ELF-1 (cell line): ENCODE results near the gene PLD5.
"Not testable (repeated sequence)": the region's sequence is repeated elsewhere in the genome, so short reads cannot be mapped to it uniquely, and the experiment has no call there.

ENCODE experiments used
- DNase-seq: peaks from one replicate; pipeline ENCODE4 v3.0.0-alpha.2; 2016; ENCODE audit warnings: low read depth, low spot score

Gene PLD5

DNA sequence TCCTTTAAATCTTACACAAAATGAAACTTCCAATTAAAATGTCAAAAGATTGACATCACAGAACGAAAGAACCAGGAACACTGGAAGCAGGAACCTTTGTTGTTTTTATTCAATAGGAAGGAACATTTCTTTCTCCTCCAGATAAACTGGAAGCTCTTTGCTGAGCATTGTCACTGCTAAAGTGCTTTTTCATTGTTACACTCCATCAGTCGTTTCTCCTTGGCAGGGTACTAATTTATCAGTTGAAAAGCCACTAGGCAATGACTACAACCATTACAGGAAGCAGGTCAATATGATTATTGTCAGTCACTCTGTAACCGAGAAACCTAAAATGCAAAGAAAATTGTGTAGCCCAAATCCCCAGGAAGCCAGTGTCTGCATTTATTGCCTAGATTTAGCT is 362.4 kb downstream of the PLD5 start:
- no peak for DNase-seq

- DNase-seq, result no peak
These were observed 377.2 kb downstream of the PLD5 start for GRCh38 chr1:242147096-242147976.

- no peak for DNase-seq
These were observed 377.8 kb downstream of the PLD5 start for GRCh38 chr1:242146652-242147051.

DNA sequence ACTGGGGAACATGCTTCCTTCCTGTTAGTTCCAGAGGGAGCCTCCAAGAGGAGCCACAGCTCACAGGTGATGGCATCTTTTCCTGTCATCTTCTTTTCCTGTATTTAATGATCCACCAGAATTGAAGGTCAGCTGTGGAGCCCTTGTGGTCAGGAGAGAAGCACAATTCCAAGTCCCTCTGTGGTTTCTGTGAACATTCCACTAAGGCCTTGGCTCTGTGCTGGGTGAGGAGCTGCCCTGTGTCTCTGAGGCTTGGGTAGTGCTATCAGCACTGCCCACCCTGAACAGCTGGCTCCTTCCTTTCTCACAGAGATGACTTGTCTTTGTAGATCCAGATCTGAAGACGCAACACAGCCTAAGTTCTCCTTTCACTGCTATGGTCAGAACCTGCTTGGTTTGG is 383.7 kb downstream of the PLD5 start:
- DNase-seq, result no peak

- no peak for DNase-seq
These were observed 384.5 kb downstream of the PLD5 start for GRCh38 chr1:242139986-242140385.

DNA sequence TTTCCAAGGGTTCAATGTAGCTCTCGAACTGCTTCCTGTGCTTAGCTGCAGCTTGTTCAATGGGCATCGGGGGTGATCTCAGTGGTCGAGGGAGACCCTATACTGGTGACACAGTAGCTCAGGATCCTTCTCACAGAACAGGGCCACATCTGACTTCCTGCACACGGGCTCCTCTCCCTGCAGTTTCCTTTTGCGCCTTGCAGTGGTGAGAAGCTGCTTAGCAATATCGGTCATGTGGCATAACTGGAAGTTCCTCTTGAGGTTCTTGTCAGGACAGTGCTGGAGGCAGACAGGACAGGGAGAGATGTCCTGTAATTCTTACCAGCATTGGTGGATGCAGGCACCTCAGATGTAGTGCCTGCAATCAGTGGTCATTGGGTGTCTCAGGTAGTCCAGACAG is 385.1 kb downstream of the PLD5 start:
- DNase-seq, result no peak

DNA sequence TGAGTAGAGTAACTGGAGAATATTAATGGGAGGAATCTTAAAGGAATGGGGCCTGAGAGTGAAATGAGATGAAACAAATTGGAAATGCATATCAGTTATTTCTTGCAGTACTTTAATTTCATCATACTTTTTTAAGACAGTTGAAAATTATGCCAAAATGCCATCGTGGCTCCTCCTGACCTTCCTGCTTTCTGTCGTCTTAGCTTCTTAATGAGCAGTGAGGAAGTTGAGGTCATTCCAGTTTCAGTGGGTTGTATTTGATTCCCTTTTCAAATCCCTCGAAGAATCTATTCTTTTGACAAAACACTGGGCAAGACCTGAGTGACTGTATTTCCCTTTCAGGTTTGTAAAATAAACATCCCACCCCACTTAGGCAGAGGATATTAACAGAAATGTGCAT is 390.7 kb downstream of the PLD5 start:
- DNase-seq, result no peak

GRCh38 chr1:242133351-242133750 is 391.1 kb downstream of the PLD5 start:
- no peak for DNase-seq

DNA sequence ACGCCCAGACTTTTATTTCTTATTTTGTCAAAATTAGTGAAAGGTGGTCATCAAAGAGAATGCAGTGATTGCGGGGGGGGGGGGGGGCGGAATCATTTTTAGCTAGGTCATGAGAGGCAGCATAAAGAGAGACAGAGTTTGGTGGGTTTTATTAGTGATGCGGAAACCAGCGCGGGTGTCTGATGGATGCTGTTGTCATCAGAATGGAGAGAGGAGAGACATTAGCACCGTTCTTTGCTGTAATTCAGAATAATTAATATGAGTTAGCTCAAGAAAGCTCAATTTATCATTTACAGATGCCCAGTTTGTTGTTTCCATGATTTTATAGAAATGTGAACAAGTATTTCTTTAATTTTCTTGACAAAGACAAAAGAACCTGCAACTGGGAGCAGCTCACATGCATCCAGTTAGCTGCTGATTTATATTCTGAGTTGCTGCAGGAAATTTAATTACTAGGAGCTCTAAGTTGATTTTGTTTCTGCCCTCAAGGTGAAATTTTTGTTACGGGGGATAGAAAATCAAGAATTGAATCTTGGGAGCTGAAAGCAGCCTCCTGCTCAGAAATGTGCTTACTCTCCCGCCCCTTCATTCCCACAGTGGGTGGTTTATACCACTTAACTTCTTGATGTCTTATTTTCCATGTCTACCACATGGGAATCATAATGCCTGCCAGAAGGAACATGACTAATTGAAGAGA is 392.2 kb downstream of the PLD5 start:
- DNase-seq, result no peak

DNA sequence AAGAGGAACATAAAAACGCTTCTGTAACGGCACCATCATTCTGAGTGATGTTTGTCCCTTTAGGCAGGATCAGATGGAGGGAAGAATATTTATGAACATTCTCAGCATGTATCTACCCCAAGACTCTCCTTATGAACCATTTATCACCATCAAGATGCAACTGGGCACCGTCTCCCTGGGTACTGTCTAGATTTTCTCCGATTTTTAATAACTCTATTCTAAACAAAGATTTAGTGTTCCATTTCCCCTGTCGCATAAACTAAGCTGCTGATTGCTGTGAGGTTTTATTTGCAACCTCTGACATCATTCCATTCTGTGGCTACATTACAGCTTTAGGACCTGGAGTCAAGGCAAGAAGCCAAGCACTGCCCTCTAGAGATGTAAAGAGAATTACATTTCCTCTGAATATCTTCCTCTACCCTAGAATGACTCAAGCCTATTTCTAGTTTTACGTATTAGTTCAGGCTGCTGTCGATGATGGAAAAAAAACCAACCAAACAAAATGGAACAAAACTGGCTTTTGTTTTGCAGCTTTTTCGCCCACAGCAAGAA is 395.5 kb downstream of the PLD5 start:
- DNase-seq, result no peak

DNA sequence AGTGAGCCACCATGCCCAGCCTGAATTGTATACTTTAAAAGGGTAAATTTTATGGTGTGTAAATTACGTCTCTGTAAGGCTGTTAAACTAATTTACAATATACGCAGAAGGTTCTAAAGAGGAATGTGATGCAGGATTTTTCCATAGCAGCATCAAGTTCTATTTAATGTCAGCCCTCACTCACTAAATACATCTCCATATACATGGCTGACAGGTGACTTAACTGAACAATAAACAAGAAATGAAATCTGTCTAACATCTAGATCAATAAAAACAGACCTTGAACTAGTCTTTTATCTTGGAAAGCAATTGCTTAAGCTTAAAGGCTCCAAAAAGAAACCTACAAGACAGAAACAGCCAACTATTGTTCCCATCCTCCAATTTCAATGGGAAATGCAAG is 404.1 kb downstream of the PLD5 start:
- DNase-seq, result no peak

DNA sequence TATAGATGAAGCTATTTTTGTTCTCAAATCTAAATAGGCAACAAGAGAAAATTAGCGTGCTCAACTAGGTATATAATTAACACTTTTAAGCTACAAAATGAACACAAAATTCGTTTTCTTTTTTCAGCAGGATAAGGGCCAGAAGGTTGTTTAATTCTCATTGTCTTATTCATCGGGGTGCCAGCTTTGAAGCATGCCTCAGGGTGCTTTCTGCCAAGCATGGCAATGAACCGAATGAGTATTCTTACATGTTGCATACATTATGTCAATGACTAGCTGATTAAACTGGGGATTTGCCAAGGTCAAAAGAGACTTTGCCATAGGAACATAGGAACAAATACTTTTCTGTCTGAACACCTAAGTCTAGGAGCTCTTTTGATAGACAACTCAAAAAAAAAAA is 423.6 kb downstream of the PLD5 start:
- DNase-seq, result no peak

DNA sequence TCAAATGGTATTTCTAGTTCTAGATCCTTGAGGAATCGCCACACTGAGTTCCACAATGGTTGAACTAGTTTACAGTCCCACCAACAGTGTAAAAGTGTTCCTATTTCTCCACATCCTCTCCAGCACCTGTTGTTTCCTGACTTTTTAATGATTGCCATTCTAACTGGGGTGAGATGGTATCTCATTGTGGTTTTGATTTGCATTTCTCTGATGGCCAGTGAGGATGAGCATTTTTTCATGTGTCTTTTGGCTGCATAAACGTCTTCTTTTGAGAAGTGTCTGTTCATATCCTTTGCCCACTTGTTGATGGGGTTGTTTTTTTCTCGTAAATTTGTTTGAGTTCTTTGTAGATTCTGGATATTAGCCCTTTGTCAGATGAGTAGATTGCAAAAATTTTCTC is 427.2 kb downstream of the PLD5 start:
- DNase-seq, result not testable (repeated sequence)

GRCh38 chr1:242093116-242093515 is 431.4 kb downstream of the PLD5 start:
- DNase-seq, result no peak

DNA sequence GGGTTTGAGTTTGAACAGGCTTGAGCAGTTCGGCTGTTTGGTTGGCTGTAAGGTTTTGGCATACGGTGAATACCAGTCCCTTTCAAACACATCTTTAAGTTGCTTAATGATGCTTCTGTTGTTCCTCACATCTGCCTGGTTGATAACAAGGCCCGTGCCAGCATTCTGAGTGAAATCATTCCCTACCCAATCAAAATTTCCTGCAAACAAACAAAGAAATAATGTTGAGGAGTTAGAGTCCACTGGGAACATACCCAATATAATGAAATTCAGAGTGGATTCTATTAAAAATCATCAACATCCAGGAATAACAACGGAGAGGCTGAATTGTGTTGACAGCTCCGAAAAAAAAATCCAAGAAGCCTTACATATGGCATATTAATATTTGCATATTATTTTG is 434.6 kb downstream of the PLD5 start:
- DNase-seq, result no peak

- DNase-seq, result no peak
These were observed 435.6 kb downstream of the PLD5 start for GRCh38 chr1:242088875-242089274.

DNA sequence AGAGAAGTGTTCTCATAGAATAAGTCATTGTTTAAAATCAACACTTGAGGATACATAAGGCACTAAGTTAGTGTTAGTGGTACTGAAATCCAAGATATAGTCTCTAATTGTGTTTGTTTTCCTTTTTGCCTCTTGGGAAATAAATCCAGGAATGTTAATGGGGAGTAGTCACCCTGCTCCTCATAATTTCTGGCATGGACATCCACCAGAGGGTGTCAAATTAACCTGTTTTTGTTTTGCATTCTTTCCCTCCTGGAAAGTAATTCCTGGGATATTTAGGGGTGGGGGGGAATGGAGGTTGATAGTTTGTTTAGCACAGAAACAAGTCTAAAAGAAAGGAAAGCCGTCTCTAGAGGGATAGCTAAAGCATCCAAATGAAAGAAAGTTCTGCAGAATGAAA is 437.8 kb downstream of the PLD5 start:
- peak; percentile 3 for DNase-seq

DNA sequence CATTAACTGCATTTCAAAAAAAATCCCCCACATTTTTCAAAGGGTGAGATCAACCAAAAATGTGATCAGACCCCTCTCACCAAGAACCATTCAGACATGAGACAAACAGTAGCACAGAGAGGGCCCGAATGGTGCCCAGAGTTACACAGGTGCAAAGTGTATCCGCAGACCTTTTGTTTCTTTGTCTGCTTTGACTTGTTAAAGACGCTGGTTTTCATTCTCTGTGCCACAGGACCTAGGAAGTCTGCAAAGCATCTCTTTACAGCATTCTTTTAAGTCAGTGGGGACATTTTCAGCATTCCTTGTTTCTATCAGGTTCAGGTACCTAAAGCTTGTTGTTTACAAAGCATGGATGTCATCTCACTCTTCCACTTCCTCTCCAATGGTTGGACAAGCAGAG is 438.4 kb downstream of the PLD5 start:
- peak; percentile 46 for DNase-seq

DNA sequence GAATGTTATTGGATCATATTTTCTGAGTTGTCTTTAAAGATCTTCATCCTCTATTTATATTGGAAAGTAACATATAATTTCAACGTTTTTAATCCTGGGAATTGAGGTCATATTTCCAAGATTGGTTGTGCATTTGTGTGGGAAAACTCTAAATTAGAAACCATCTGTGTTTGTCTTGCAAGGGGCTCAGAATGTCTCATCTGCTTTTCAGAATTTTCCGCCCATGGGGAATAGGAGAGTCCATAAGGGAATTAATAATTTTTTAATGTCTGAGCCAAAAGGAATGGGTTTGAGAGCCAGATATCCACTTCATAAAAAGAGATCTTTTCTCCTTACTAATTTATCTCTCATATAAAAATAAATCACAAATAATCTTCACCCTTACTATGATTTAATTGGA is 440.8 kb downstream of the PLD5 start:
- no peak for DNase-seq

DNA sequence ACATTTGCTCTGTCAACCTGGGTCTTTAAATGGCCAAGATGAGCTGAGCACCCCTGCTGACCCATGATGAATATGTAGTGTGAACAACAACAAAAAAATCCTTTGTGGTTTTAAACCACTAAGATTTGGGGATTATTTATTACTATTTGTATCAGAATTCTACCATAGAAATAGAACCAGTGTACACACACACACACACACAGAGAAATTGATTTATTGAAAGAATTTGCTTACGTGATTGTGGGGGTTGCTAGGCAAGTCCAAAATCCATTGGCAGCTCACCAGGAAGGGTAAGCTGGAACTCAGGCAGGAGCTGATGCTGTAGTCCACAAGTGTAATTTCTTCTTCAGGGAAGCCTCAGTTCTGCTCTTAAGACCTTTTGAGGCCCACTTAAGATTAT is 443.1 kb downstream of the PLD5 start:
- no peak for DNase-seq

- DNase-seq, result no peak
These were observed 458.7 kb downstream of the PLD5 start for GRCh38 chr1:242065813-242066212.

DNA sequence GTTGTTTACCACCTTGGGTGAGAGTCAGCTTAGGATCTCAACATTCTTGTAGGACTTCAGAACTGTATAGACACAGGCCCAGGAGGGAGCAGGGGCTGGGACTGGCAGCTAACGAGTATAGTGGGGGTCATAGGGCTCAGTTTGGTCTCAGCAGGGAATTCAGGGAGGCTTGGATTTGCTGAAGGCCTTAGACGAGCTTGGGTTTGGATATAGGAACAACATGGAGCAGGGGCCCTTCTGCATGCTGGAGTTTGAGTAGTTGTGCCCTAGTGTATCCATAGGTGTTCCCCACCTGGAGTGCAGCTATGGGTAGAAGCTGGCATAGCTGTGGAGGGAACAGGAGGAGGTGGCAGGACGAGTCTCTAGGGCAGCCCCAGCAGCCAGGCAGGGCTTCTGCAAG is 462.2 kb downstream of the PLD5 start:
- no peak for DNase-seq

DNA sequence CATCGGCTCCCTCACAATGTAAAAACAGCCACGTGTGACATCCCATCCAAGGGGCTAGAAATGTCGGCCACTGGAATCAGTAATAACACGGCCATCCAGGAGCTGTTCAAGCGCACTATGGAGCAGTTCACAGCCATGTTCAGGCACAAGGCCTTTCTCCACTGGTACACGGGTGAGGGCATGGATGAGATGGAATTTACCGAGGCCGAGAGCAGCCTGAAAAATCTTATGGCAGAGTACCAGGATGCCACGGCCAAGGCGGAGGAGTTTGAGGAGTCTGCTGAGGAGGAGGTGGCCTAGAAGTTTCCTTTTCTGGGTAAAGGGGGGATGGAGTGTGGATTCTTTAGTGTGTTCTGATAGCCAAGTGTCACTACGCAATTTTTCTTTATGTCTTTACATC is 464.5 kb downstream of the PLD5 start:
- no peak for DNase-seq
